Limb (tissue), 2 donors: ENCODE data around the gene JUP.

Experiments used
- DNase-seq, 2 donors: peaks; one replicate each; pipeline ENCODE4 v3.0.0-alpha.2; 2016; ENCODE audit errors: extremely low spot score in 2 of 2

JUP gene

GRCh38 chr17:41760878-41761277, 25.6 kb downstream of the JUP start:
- DNase-seq: no peak

- DNase-seq: no peak
Measured at GRCh38 chr17:41758601-41759000, 27.9 kb downstream of the JUP start.

- no peak for DNase-seq
Measured at GRCh38 chr17:41754066-41754465, 32.4 kb downstream of the JUP start.

GRCh38 chr17:41751288-41751687, 35.2 kb downstream of the JUP start:
- DNase-seq: no peak

GRCh38 chr17:41750862-41751261, 35.6 kb downstream of the JUP start:
- no peak for DNase-seq

GRCh38 chr17:41748275-41748674, 38.2 kb downstream of the JUP start:
- DNase-seq: no peak

GRCh38 chr17:41741709-41742108, 44.8 kb downstream of the JUP start:
- DNase-seq: no peak

- DNase-seq: no peak
Measured at GRCh38 chr17:41740506-41740905, 46.0 kb downstream of the JUP start.

- no peak for DNase-seq
Measured at GRCh38 chr17:41739661-41740352, 46.7 kb downstream of the JUP start.

- DNase-seq: no peak
Measured at GRCh38 chr17:41738801-41739112, 47.8 kb downstream of the JUP start.

- DNase-seq: peak; percentile 74 to 91
Measured at GRCh38 chr17:41738077-41738800, 48.3 kb downstream of the JUP start.

GRCh38 chr17:41737680-41738023, 48.9 kb downstream of the JUP start:
- DNase-seq: no peak

GRCh38 chr17:41736983-41737679, 49.4 kb downstream of the JUP start:
- no peak for DNase-seq

- DNase-seq: no peak
Measured at GRCh38 chr17:41735744-41736143, 50.8 kb downstream of the JUP start.

- no peak for DNase-seq
Measured at GRCh38 chr17:41734949-41735313, 51.6 kb downstream of the JUP start.

GRCh38 chr17:41734139-41734948, 52.2 kb downstream of the JUP start, which contains the start of gene HAP1:
Gene HAP1 (minus strand): TSS chr17:41734643. CDS start chr17:41734634, 9 bp downstream.
- peak in 1 of 2 donors; percentile 71 for DNase-seq

GRCh38 chr17:41733348-41734138, 53.0 kb downstream of the JUP start:
- DNase-seq: no peak

- no peak for DNase-seq
Measured at GRCh38 chr17:41731836-41732235, 54.7 kb downstream of the JUP start.

- DNase-seq: no peak
Measured at GRCh38 chr17:41730479-41730878, 56.0 kb downstream of the JUP start.

GRCh38 chr17:41728056-41728455, 58.5 kb downstream of the JUP start:
- DNase-seq: no peak

GRCh38 chr17:41725134-41725533, 61.4 kb downstream of the JUP start:
- DNase-seq: no peak
